Activated naive CD4-positive, alpha-beta T cell treated with anti-CD3 and anti-CD28 coated beads, Interleukin-2, amount 50 U/mL, for 24 hours (primary cell): ENCODE data around the gene TMOD3.

Experiments
- H3K27ac Mint-ChIP-seq: one replicate; pipeline ENCODE4 v1.8.0; 2021; ENCODE audit warnings: mild to moderate bottlenecking, mixed read lengths
- H3K27me3 Mint-ChIP-seq: one replicate; pipeline ENCODE4 v1.8.0; 2021; ENCODE audit warnings: mixed read lengths
- H3K36me3 Mint-ChIP-seq: one replicate; pipeline ENCODE4 v1.8.0; 2021; ENCODE audit warnings: mixed read lengths
- H3K4me1 Mint-ChIP-seq: one replicate; pipeline ENCODE4 v1.8.0; 2021; ENCODE audit warnings: mixed read lengths
- H3K4me3 Mint-ChIP-seq: one replicate; pipeline ENCODE4 v1.8.0; 2021; ENCODE audit warnings: mild to moderate bottlenecking, mixed read lengths
- H3K9me3 Mint-ChIP-seq: one replicate; pipeline ENCODE4 v1.8.0; 2021; ENCODE audit warnings: mixed read lengths

The TMOD3 gene

DNA sequence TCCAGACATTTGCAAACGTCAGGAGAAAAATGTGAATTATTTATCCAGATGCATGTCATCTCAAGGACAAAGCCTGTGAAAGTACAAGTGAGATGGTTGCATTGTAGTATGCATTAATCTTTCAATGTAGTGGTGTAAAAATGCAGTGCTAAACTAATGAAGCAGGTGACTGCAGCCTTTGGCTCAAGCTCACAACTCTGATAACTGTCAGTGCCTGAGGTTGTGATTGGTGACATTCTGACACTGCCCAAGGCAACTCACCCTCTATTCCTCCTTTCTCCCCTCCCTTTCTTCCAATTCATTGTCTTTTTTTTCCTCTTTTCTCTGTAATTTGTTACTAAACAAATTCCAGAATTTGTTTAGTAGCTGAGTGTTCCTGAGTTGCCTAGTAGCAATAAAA lies 20.0 kb upstream of the TMOD3 start:
- Mint-ChIP-seq H3K4me3 (no peak overlapping the region), H3K4me1 (no peaks in the 10 kb centered on the region), H3K27ac (no peak overlapping the region), H3K9me3 (no peaks in the 10 kb centered on the region), H3K36me3 (peaks cover 13% of the 10 kb centered on the region), H3K27me3 (no peaks in the 10 kb centered on the region)

DNA sequence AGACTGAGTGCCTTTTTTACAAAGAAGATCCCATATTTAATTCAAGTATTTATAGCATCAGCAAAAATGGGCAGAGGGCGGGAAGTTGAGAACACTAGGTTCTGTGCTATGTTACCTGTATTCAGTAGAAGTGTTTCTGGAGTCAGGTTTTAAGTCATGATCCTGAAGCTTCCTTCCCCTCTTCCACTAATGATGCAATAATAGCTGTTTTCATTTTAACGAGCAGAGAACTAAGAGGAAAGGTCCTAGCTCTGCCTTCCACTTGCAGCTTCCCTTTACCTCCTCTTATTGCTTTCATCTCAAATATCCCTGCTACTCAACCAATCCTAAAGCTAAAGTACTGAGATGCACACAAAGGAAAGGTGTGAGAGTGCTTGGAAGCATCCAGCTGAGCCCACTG lies 16.9 kb upstream of the TMOD3 start:
- no peaks in the 10 kb centered on the region for H3K9me3 Mint-ChIP-seq
- no peak overlapping the region for H3K27ac Mint-ChIP-seq
- no peak overlapping the region for H3K4me3 Mint-ChIP-seq
- H3K36me3 Mint-ChIP-seq = peaks cover 10% of the 10 kb centered on the region
- H3K4me1 Mint-ChIP-seq = no peaks in the 10 kb centered on the region
- no peaks in the 10 kb centered on the region for H3K27me3 Mint-ChIP-seq

DNA sequence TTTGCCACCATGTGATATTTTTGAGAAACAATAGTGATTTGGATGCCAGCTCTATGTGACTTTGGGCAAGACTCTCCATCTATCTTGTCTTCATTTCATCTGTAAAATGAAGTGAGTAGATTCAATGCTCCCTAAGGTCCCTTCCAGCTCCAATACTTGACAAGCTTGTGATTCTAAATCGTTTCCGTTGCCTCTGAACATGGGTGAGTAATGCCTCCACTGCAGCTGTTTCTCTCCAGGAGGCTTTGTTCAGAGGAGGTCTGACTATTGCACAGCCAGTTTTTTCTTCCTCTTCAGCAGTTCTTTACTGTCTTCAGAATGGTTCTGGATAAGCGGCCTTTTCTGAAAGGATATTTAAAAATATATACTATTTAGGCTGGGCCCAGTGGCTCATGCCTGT lies 14.8 kb upstream of the TMOD3 start:
- H3K36me3 Mint-ChIP-seq = peaks cover 11% of the 10 kb centered on the region
- H3K27me3 Mint-ChIP-seq = no peaks in the 10 kb centered on the region
- no peak overlapping the region for H3K27ac Mint-ChIP-seq
- H3K9me3 Mint-ChIP-seq = peaks cover under 1% of the 10 kb centered on the region
- no peaks in the 10 kb centered on the region for H3K4me1 Mint-ChIP-seq
- H3K4me3 Mint-ChIP-seq = no peak overlapping the region

DNA sequence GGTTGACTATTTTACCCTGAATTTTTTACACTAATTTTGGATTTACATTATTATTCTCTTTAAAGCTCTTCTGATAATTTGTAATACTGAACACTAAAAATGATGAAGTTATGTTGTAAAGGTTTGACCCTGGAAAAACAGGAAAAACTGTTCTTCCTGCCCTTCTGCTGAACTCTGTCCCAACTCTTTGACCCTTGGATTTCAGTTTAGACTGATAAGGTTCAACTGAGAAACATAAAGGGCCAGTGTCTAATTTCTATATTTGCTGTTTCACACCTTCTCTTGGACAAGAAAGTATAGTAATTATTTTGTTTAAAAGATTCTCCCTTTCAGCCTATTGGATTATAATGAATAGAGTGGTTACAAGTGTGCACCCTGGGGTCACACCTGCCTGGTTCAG lies 12.8 kb upstream of the TMOD3 start:
- H3K4me3 Mint-ChIP-seq = no peak overlapping the region
- no peaks in the 10 kb centered on the region for H3K4me1 Mint-ChIP-seq
- H3K27me3 Mint-ChIP-seq = no peaks in the 10 kb centered on the region
- no peak overlapping the region for H3K27ac Mint-ChIP-seq
- peaks cover 21% of the 10 kb centered on the region for H3K36me3 Mint-ChIP-seq
- H3K9me3 Mint-ChIP-seq = peaks cover 19% of the 10 kb centered on the region

DNA sequence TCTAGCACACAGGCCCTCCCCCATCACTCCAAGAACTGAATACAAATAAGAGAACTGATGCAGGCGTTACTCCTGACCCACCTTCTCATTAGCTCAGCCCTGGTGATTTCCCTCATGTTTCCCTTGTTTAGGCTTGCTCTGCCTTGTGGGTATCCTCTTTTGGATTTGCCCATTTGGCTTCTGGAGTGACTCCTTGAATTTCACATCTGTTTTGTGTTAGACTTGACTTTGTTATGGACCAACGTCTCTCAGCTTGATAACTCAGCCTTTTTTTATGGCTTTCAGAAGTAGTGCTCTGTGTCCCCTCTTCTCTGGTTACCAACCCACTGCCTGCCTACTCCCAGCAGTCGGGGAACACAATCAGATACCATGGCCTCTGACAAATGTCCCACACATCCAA lies 11.3 kb upstream of the TMOD3 start:
- no peak overlapping the region for H3K4me3 Mint-ChIP-seq

DNA sequence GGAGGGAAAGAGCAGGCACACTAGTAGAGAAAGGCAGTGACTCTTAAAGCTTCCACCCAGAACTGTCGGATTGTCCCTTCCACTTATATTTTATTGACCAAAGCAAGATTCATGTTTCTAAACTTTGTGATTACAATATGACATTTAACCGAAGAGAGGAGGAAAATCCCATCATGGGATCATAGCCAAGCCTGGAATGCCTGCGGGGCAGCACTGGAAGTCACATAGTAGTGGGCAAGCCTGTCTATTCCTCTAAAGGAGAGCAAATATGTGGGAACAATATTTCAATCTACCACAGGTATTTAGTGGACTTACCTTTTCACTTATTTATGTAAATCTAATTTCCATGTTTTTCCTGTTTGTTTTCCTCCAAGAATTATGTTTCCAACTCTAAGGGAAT lies 3.8 kb upstream of the TMOD3 start:
- no peak overlapping the region for H3K4me3 Mint-ChIP-seq
- H3K27ac Mint-ChIP-seq = no peak overlapping the region
- peaks cover 15% of the 10 kb centered on the region for H3K4me1 Mint-ChIP-seq
- no peaks in the 10 kb centered on the region for H3K27me3 Mint-ChIP-seq
- H3K9me3 Mint-ChIP-seq = peaks cover 7% of the 10 kb centered on the region
- H3K36me3 Mint-ChIP-seq = peaks cover 6% of the 10 kb centered on the region

More for the DNA sequence above, 11.3 kb upstream of the TMOD3 start:
- no peak overlapping the region for H3K27ac Mint-ChIP-seq
- H3K27me3 Mint-ChIP-seq = no peaks in the 10 kb centered on the region
- H3K36me3 Mint-ChIP-seq = peaks cover 20% of the 10 kb centered on the region
- H3K4me1 Mint-ChIP-seq = no peaks in the 10 kb centered on the region
- peaks cover 19% of the 10 kb centered on the region for H3K9me3 Mint-ChIP-seq

DNA sequence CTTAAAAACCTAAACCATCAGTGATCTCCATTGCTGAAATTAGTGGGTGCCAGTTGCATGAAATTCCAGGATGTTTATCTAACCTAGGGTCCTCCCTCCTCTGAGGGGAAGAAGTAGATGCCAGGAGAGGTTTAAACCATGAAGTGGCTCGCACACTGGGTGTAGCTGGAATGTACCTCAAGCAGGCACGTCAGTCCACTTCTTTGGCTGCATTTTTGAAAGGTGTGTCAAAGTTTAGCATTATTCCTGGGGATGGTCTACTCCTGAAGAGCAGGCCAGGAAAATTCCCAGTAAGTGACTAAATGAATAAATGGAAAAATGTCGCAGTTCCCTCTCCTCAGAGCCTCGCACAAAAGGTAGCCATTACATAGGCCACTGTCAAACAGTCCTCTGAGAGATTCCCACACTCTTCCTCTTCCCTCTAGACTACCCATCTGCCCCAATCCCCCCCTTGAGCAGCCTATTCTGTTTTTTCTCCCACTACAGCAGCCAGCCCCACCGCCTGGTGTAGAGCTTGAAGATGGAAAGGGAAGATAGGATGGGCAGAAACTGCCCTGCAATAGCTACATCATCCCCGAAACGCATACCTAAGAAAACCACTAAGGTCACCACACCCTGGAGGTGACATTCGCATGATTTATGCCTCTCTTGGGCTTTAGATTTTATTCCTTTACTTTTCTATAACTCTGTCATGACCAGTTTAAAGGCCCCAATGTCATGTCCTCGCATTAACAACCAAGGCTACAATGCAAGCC lies 655 bp upstream of the TMOD3 start:
- H3K36me3 Mint-ChIP-seq = no peaks in the 10 kb centered on the region
- H3K4me1 Mint-ChIP-seq = peaks cover 46% of the 10 kb centered on the region
- H3K9me3 Mint-ChIP-seq = no peaks in the 10 kb centered on the region
- peak overlapping the region; percentile 96 for H3K4me3 Mint-ChIP-seq
- H3K27me3 Mint-ChIP-seq = no peaks in the 10 kb centered on the region
- peak overlapping the region; percentile 94 for H3K27ac Mint-ChIP-seq

DNA sequence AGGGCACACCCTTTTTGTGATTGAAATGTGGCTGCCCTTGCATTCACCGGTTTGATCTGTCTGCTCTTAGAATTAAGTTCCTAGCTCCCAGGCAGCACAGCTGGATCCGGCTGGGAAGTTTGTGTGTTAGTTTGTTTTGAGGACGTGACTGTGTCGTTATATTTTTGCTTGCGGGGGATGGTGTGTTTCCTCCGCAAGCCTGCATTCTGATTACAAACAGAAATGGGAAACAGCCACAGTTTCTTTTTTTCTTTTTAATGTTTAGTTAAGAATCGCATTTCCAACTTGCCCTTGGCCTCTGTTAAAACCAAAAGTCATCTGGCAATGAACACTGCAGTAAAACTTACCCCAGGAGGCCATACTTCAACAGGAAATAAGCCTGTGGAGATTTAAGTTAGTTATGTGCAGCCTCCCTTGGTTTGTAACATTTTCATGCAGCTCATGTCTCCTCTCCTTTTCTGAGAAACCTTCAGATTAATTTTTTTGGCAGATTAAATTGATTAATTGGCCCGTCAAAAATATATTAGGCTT lies 888 bp downstream of the TMOD3 start:
- Mint-ChIP-seq H3K27ac (peak overlapping the region; percentile 87), H3K27me3 (no peaks in the 10 kb centered on the region), H3K36me3 (no peaks in the 10 kb centered on the region), H3K4me3 (peak overlapping the region; percentile 96), H3K4me1 (peaks cover 59% of the 10 kb centered on the region), H3K9me3 (no peaks in the 10 kb centered on the region)

DNA sequence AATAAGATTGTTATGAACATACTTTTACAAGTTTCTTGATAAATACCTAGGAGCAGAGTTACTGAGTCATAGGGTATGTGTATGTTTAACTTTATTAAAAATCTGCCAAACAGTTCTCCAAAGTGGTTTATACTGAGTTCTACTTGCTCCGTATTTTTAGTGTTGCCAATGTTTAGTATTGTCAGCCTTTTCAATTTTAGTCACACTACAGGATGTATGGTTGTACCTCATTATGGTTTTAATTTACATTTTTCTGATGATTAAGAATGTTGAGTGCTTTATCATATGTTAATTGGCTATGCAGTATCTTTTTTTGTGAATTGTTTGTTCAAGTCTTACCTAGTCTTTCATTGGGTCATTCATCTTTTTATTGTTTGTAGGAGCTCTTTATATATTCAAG lies 4.3 kb downstream of the TMOD3 start:
- Mint-ChIP-seq H3K27me3 (no peaks in the 10 kb centered on the region), H3K27ac (peak overlapping the region; percentile 14), H3K9me3 (no peaks in the 10 kb centered on the region), H3K4me1 (peaks cover 93% of the 10 kb centered on the region), H3K4me3 (peak overlapping the region; percentile 53), H3K36me3 (no peaks in the 10 kb centered on the region)

DNA sequence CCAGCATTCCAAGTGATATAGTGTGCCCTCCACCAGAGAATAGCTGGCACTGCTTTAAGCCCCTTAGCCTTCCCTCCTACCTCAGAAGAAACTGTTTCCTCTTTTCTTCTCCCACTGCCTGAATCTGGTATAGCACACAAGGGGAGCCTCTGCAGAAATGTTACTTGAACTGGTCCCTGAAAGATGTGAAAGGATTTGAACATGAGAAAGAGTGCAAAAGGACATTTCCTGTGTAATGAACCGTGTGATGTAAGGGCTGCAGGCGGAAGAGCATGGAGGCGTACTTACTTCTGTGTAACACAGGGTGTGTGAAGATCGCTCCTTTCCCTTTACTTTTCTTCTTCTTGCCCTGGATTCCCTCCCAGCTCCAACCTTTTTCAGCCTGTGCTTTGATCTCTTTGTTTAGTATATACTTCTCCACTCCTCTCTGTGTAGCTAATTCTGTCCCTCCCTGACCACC lies 8.4 kb downstream of the TMOD3 start:
- Mint-ChIP-seq H3K27ac (peak overlapping the region; percentile 91), H3K4me1 (peaks cover 97% of the 10 kb centered on the region), H3K9me3 (no peaks in the 10 kb centered on the region), H3K4me3 (peak overlapping the region; percentile 56), H3K36me3 (peaks cover 2% of the 10 kb centered on the region), H3K27me3 (no peaks in the 10 kb centered on the region)

DNA sequence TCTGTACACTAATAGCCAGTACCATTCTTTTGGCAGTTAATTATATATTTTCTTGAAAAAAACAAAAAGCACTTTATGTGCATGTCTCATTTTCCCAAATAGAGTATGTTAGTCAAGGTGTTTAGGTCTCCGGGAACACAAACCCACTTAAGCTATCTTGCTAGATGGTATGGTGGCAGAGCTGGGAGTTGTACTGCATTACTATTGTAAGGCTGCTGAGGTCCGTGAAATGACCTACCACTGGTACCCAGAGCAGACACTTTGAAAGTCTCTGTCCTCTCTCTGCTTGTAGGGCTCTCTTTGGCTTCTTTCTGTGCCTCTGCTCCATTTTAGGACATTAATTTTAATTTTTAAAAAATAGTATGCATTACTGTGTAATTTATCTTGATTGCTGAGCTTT lies 8.8 kb downstream of the TMOD3 start:
- Mint-ChIP-seq H3K4me1 (peaks cover 97% of the 10 kb centered on the region), H3K9me3 (no peaks in the 10 kb centered on the region), H3K36me3 (peaks cover 2% of the 10 kb centered on the region), H3K4me3 (peak overlapping the region; percentile 56), H3K27me3 (no peaks in the 10 kb centered on the region), H3K27ac (peak overlapping the region; percentile 91)

DNA sequence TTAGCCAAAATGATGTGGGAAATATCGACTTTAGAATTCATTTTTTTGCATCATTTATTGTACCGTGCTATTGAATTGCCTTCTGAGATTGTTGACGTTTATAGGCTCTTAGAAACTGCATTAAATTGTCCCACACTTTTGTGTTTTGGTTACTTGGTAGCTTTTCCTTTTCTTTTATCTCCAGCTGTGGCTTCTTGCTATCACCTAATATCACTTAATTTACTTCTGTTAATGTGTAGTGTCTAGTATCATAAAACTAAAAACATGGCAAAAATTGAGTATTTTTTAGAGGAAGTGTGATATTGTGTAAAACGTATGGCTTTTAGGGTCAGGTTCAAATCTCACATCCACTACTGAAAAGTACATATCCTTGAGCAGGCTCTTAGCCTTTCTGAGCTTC lies 11.2 kb downstream of the TMOD3 start:
- no peak overlapping the region for H3K4me3 Mint-ChIP-seq
- peaks cover 91% of the 10 kb centered on the region for H3K4me1 Mint-ChIP-seq
- no peaks in the 10 kb centered on the region for H3K27me3 Mint-ChIP-seq
- peaks cover 2% of the 10 kb centered on the region for H3K36me3 Mint-ChIP-seq
- H3K27ac Mint-ChIP-seq = no peak overlapping the region
- H3K9me3 Mint-ChIP-seq = no peaks in the 10 kb centered on the region

DNA sequence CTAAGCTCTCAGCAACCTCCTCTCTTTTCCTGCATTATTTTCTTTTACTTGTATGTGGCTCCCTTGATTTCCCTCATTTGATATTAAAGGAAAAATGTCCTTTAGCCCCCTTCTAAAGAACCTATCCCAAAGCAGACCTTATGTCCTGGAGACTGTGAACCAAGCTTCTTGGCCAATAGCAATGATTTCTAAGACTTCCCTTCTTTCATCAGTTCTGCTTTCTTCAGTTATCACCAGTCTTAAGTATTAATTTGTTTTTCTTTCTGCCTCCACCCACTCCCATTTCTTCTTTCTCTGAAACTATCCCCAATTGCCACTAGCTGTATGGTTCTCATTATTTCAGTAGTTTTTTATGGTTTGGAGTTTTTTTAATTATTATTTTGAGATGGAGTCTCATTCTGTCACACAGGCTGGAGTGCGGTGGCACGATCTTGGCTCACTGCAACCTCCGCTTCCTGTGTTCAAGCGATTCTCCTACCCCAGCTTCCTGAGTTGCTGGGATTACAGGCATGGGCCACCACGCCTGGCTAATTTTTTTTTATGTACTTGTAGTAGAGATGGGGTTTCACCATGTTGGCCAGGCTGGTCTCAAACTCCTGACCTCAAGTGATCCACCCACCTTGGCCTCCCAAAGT lies 12.1 kb downstream of the TMOD3 start:
- no peak overlapping the region for H3K4me3 Mint-ChIP-seq
- H3K27me3 Mint-ChIP-seq = no peaks in the 10 kb centered on the region
- H3K27ac Mint-ChIP-seq = no peak overlapping the region
- H3K4me1 Mint-ChIP-seq = peaks cover 89% of the 10 kb centered on the region
- peaks cover 2% of the 10 kb centered on the region for H3K36me3 Mint-ChIP-seq
- H3K9me3 Mint-ChIP-seq = no peaks in the 10 kb centered on the region

DNA sequence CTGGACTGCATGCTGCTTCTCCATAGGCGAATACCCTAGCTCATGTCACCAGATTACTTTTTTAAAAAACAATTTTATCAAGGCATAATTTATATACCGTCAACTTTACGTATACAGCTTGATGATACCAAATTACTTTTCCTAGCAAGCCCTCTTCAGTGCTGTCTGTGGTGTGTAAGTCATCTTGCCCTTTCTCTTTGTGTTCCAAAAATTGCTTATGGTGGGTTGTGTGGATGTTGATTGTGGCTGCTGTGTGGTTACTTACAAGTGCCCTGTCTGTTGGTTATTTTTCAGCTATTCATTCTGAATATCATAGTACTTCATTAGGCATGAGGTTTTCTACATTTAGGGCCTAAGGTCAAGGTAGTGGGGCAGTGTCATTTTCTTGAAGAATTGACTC lies 12.8 kb downstream of the TMOD3 start:
- Mint-ChIP-seq H3K36me3 (peaks cover 3% of the 10 kb centered on the region), H3K27me3 (no peaks in the 10 kb centered on the region), H3K27ac (no peak overlapping the region), H3K9me3 (no peaks in the 10 kb centered on the region), H3K4me3 (no peak overlapping the region), H3K4me1 (peaks cover 89% of the 10 kb centered on the region)

DNA sequence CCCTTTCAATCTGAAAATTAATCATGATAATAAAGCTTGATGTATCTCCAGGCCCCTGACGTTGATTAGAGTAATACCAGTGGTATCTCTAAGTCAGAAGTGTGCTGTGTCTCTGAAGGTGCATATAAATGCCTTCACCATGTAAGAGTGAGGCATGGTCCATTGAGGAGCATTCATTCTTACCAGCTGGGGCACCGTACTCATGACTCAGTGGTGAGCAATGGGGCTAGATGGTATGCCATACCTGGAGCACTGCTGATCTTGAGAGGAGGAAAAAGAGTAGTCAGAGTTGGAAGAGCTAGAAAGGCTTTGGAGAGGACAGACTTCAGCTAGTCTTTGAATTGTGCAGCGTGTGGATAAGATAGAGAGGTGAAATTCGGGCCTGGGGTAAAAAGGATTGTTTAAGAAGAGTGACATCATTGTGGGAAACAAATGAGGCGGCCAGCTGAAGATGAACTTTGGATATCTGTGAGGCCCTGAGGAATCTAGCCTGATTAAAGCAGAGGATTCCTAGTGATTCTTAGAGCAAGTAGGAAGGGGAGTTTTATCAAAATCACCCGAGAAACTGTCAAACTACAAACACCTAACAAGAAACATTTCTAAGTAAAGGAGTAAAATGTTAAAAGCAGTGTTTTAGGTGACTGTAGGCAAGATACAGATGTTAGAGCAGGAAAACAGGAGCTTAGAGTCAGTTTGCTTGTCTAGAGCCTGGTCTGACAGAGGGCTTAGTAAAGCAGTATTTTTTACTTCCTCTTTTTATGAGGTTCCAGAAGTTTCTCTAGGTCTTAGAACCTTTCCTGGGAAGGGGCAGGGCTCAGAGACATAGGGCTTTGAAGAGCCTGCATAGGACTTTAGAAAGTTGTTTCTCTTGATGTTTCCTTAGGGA lies 13.6 kb downstream of the TMOD3 start:
- no peaks in the 10 kb centered on the region for H3K9me3 Mint-ChIP-seq
- peaks cover 89% of the 10 kb centered on the region for H3K4me1 Mint-ChIP-seq
- no peaks in the 10 kb centered on the region for H3K27me3 Mint-ChIP-seq
- peaks cover 3% of the 10 kb centered on the region for H3K36me3 Mint-ChIP-seq
- no peak overlapping the region for H3K4me3 Mint-ChIP-seq
- H3K27ac Mint-ChIP-seq = peak overlapping the region; percentile 80
